GM12865 (cell line): Measurements from ENCODE around the gene SLC39A10.

Experiments
- DNase-seq: peaks from one replicate; pipeline ENCODE4 v3.0.0; 2010; ENCODE audit warnings: low read depth
- H3K4me3 ChIP-seq: 2 replicates; pipeline ENCODE4 v1.5.1; 2011; ENCODE audit warnings: mild to moderate bottlenecking, low read depth, low read length, control low read depth
- CTCF ChIP-seq: IDR thresholded peaks from 2 replicates; pipeline ENCODE4 v1.5.1; 2011; ENCODE audit warnings: low read length, control low read depth, low read depth, inconsistent platforms; ENCODE audit not compliant: insufficient read depth; ENCODE audit errors: missing control alignments

Gene SLC39A10

GRCh38 chr2:195697681-195698220, 40.7 kb downstream of the SLC39A10 start:
- TF ChIP-seq CTCF, result no peak
- no peak overlapping the region for H3K4me3 ChIP-seq
- no peak for DNase-seq

- H3K4me3 ChIP-seq, result no peak overlapping the region
- no peak for TF ChIP-seq CTCF
- no peak for DNase-seq
Measured at GRCh38 chr2:195700480-195700879, 43.5 kb downstream of the SLC39A10 start.

- H3K4me3 ChIP-seq, result no peak overlapping the region
- no peak for TF ChIP-seq CTCF
- no peak for DNase-seq
Measured at GRCh38 chr2:195706161-195706900, 49.3 kb downstream of the SLC39A10 start.

GRCh38 chr2:195709901-195710806, 53.1 kb downstream of the SLC39A10 start:
- TF ChIP-seq CTCF, result no peak
- DNase-seq, result no peak
- H3K4me3 ChIP-seq, result no peak overlapping the region

- no peak overlapping the region for H3K4me3 ChIP-seq
- DNase-seq, result no peak
- no peak for TF ChIP-seq CTCF
Measured at GRCh38 chr2:195711478-195711877, 54.5 kb downstream of the SLC39A10 start.

- H3K4me3 ChIP-seq, result no peak overlapping the region
- DNase-seq, result no peak
- TF ChIP-seq CTCF, result no peak
Measured at GRCh38 chr2:195716466-195716865, 59.4 kb downstream of the SLC39A10 start.
